ENCODE measurements around the gene ZNF839.

ZNF839 gene

GRCh38 chr14:102390064-102390855 lies 70.7 kb downstream of the ZNF839 start:
- DNase-seq = no peak
